Measurements from ENCODE around the gene NDUFA11.
"Not testable (repeated sequence)": the region's sequence is repeated elsewhere in the genome, so short reads cannot be mapped to it uniquely, and the experiment has no call there.

NDUFA11 gene

GRCh38 chr19:5851302-5851701 is 52.3 kb downstream of the NDUFA11 start, which contains the start of gene FUT3:
Gene FUT3, minus strand, starts transcription at chr19:5851449.
- no peak for DNase-seq

- DNase-seq: no peak
Measured at GRCh38 chr19:5850743-5851293, 52.8 kb downstream of the NDUFA11 start.

GRCh38 chr19:5850189-5850588 is 53.4 kb downstream of the NDUFA11 start:
- no peak for DNase-seq

GRCh38 chr19:5848621-5849020 is 55.0 kb downstream of the NDUFA11 start:
- not testable (repeated sequence) for DNase-seq

GRCh38 chr19:5847846-5848245 is 55.7 kb downstream of the NDUFA11 start:
- not testable (repeated sequence) for DNase-seq

Data from CD4-positive, alpha-beta T cell treated with Interleukin-17A for 4 hours (primary cell).